H1 (cell line): ENCODE measurements around the gene ZNF518B.

Source experiments
- ASH2L ChIP-seq: fragments of 200-600, 300-600 bp; sonication (generic); IDR thresholded peaks from one replicate; pipeline ENCODE4 v1.7.1; 2017; ENCODE audit warnings: low read length
- CHD1 ChIP-seq: IDR thresholded peaks from 2 replicates; pipeline ENCODE4 v1.6.1; 2012; ENCODE audit warnings: low read depth, low read length, improper control_type of control experiment
- EP300 ChIP-seq, 2 experiments: IDR thresholded peaks; 1 replicate in 1 of 2; 2 replicates in 1 of 2; pipeline ENCODE4 v1.6.1; 2011 to 2012; ENCODE audit warnings: low read depth in 2 of 2, low read length in 2 of 2, mild to moderate bottlenecking in 2 of 2, borderline replicate concordance in 1 of 2, inconsistent platforms in 1 of 2, moderate library complexity in 1 of 2
- HDAC2 ChIP-seq, 2 experiments: fragments of 300-600 bp in 1 of 2; sonication (generic) in 1 of 2; IDR thresholded peaks; 2 replicates each; pipeline ENCODE4 v1.6.1; 2011 to 2012; ENCODE audit warnings: low read depth in 2 of 2, low read length in 2 of 2, mild to moderate bottlenecking in 2 of 2, moderate library complexity in 2 of 2, borderline replicate concordance in 1 of 2, inconsistent platforms in 1 of 2
- RFX5 ChIP-seq: IDR thresholded peaks from 2 replicates; pipeline ENCODE4 v1.6.1; 2011; ENCODE audit warnings: low read depth, low read length, improper control_type of control experiment, borderline replicate concordance
- ZNF274 ChIP-seq: IDR thresholded peaks from 2 replicates; pipeline ENCODE4 v1.7.0; 2012; ENCODE audit warnings: low read length, borderline replicate concordance; ENCODE audit errors: extremely low read depth
- TF ChIP-seq, protein P1 (sequence below), 3 experiments: IDR thresholded peaks; 1 replicate in 2 of 3; 2 replicates in 1 of 3; pipeline versions ENCODE4 v1.5.1 to v1.6.1; 2011; ENCODE audit warnings: low read length in 3 of 3, mild to moderate bottlenecking in 3 of 3, inconsistent platforms in 2 of 3, low read depth in 1 of 3, moderate library complexity in 1 of 3; ENCODE audit not compliant: insufficient read depth in 1 of 3; ENCODE audit errors: control extremely low read depth in 1 of 3

DNA sequence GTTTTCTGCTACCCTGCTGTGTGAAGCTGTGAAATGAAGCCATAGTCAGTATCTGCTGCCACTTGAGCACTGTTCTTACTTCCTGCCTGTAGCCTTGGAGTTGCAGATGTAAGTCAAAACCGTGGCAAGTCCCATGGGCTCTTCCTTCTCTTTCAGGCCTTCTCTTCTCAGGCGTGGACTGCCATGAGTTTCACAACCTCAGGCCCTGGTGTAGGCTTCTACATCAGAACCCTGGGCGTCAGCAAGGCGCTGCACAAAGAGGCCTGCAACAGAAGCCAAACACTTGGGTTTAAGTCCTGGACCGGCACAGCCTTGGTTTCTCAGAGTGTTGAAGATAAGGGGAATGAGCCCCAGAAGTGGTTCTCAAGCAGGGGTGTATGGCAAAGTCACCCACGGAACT is 2.5 kb downstream of the ZNF518B start:
- TF ChIP-seq, protein P1, sequence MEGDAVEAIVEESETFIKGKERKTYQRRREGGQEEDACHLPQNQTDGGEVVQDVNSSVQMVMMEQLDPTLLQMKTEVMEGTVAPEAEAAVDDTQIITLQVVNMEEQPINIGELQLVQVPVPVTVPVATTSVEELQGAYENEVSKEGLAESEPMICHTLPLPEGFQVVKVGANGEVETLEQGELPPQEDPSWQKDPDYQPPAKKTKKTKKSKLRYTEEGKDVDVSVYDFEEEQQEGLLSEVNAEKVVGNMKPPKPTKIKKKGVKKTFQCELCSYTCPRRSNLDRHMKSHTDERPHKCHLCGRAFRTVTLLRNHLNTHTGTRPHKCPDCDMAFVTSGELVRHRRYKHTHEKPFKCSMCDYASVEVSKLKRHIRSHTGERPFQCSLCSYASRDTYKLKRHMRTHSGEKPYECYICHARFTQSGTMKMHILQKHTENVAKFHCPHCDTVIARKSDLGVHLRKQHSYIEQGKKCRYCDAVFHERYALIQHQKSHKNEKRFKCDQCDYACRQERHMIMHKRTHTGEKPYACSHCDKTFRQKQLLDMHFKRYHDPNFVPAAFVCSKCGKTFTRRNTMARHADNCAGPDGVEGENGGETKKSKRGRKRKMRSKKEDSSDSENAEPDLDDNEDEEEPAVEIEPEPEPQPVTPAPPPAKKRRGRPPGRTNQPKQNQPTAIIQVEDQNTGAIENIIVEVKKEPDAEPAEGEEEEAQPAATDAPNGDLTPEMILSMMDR (IDR thresholded peaks at IDR 0.05; ENCODE audit: control extremely low read depth in 1 of 3, insufficient read depth in 1 of 3, low read depth in 1 of 3, low read length in 3 of 3), result no peak
- no peak for TF ChIP-seq RFX5
- TF ChIP-seq CHD1, result no peak
- TF ChIP-seq HDAC2 (IDR thresholded peaks at IDR 0.05; ENCODE audit: borderline replicate concordance in 1 of 2, low read depth in 2 of 2, low read length in 2 of 2), result no peak
- no peak for TF ChIP-seq ZNF274
- TF ChIP-seq ASH2L, result no peak
- no peak for TF ChIP-seq EP300 (IDR thresholded peaks at IDR 0.05; ENCODE audit: borderline replicate concordance in 1 of 2, low read depth in 2 of 2, low read length in 2 of 2)
